HG03575 (cell line): ENCODE data around the gene AGPAT1.
"Not testable (repeated sequence)": the region's sequence is repeated elsewhere in the genome, so short reads cannot be mapped to it uniquely, and the experiment has no call there.

Experiments
- ATAC-seq: cut with Tn5 transposase; IDR thresholded peaks from one replicate; pipeline ENCODE4 v1.9.1; 2021; ENCODE audit not compliant: unreplicated experiment, insufficient number of reproducible peaks, low FRiP score; ENCODE audit errors: extremely low read depth

Gene AGPAT1

GRCh38 chr6:32175711-32176475 is at the start of gene AGPAT1:
TSS of gene AGPAT1 (minus strand) at chr6:32176084. CDS start at chr6:32171496, 4,588 bp downstream.
- no peak for ATAC-seq

- ATAC-seq: no peak
These were observed 48.8 kb upstream of the AGPAT1 start for GRCh38 chr6:32224696-32225095.

- no peak for ATAC-seq
These were observed 47.7 kb upstream of the AGPAT1 start, which contains the start of gene NOTCH4 for GRCh38 chr6:32223258-32224235. TSS of gene NOTCH4 (minus strand) at chr6:32224067. CDS start at chr6:32223928, 139 bp downstream.

- no peak for ATAC-seq
These were observed 46.7 kb upstream of the AGPAT1 start for GRCh38 chr6:32222333-32223230.

- ATAC-seq: no peak
These were observed 44.1 kb upstream of the AGPAT1 start for GRCh38 chr6:32220021-32220420.

- no peak for ATAC-seq
These were observed 42.3 kb upstream of the AGPAT1 start for GRCh38 chr6:32218167-32218566.

GRCh38 chr6:32216998-32217397 is 41.1 kb upstream of the AGPAT1 start:
- ATAC-seq: no peak

GRCh38 chr6:32216285-32216684 is 40.4 kb upstream of the AGPAT1 start:
- ATAC-seq: no peak

GRCh38 chr6:32215617-32216016 is 39.7 kb upstream of the AGPAT1 start:
- no peak for ATAC-seq

GRCh38 chr6:32214126-32214525 is 38.2 kb upstream of the AGPAT1 start:
- ATAC-seq: no peak

- ATAC-seq: no peak
These were observed 37.8 kb upstream of the AGPAT1 start for GRCh38 chr6:32213649-32214048.

- ATAC-seq: no peak
These were observed 36.3 kb upstream of the AGPAT1 start for GRCh38 chr6:32212076-32212760.

- not testable (repeated sequence) for ATAC-seq
These were observed 35.5 kb upstream of the AGPAT1 start for GRCh38 chr6:32211432-32211831.

GRCh38 chr6:32210191-32210601 is 34.3 kb upstream of the AGPAT1 start:
- ATAC-seq: no peak

- no peak for ATAC-seq
These were observed 33.1 kb upstream of the AGPAT1 start for GRCh38 chr6:32208996-32209395.

GRCh38 chr6:32204268-32204715 is 28.4 kb upstream of the AGPAT1 start:
- ATAC-seq: no peak

- no peak for ATAC-seq
These were observed 27.8 kb upstream of the AGPAT1 start for GRCh38 chr6:32203426-32204267.
